Peyer's patch (tissue), 4 donors: Measurements from ENCODE around the gene SH3RF3. TPM values are rescaled to one million over a fixed set of nuclear protein-coding genes. Genes with fewer than 3 reads are reported as not detected.

Experiments used
- DNase-seq, 3 donors: peaks; one replicate each; pipeline ENCODE4 v3.0.0-alpha.2; 2017 to 2019
- H3K27ac ChIP-seq, 4 donors: fragments of 200-600 bp; sonication (generic); one replicate each; pipeline ENCODE4 v1.5.1; 2016 to 2019
- H3K27me3 ChIP-seq, 2 donors: fragments of 200-600 bp; sonication (generic); one replicate each; pipeline ENCODE4 v1.5.1; 2019
- H3K36me3 ChIP-seq, 3 donors: fragments of 200-600 bp; sonication (generic); one replicate each; pipeline ENCODE4 v1.5.1; 2016 to 2019
- H3K4me1 ChIP-seq, 4 donors: fragments of 200-600 bp; sonication (generic); one replicate each; pipeline ENCODE4 v1.5.1; 2016 to 2019
- H3K4me3 ChIP-seq, 4 donors: fragments of 200-600 bp; sonication (generic); 1 replicate in 3 of 4; 2 replicates in 1 of 4; pipeline ENCODE4 v1.5.1; 2016 to 2019; ENCODE audit warnings: mild to moderate bottlenecking in 1 of 4
- H3K9me3 ChIP-seq, 4 donors: fragments of 200-600 bp; sonication (generic); one replicate each; pipeline ENCODE4 v1.5.1; 2016 to 2019; ENCODE audit warnings: mild to moderate bottlenecking in 1 of 4
- CTCF ChIP-seq, 6 experiments: fragments of 450-650 bp in 4 of 6; fragments of 200-600 bp in 2 of 6; sonication (generic) in 1 of 6; IDR thresholded peaks; one replicate each; pipeline ENCODE4 v1.5.1; 2017 to 2019; ENCODE audit warnings: antibody characterized with exemption in 6 of 6, mild to moderate bottlenecking in 3 of 6, moderate library complexity in 1 of 6
- POLR2A ChIP-seq, 2 donors: fragments of 450-650 bp; IDR thresholded peaks; one replicate each; pipeline ENCODE4 v1.5.1; 2017; ENCODE audit warnings: antibody characterized with exemption in 2 of 2, mild to moderate bottlenecking in 2 of 2, moderate library complexity in 2 of 2
- total RNA-seq, 4 donors: library from RNA; depleted of rRNA; stranded (reverse); fragments of >200 nt; gene quantifications; one replicate each; pipeline ENCODE4 v1.1.0, GENCODE V29; 2016

The SH3RF3 gene
- total RNA-seq, 4 donors from 2014 or later, result 1.1 to 5.0 (median 3.3) TPM

GRCh38 chr2:109453371-109453995 is 324.5 kb downstream of the SH3RF3 start:
- H3K27ac ChIP-seq, result no peak overlapping the region
- peak in 1 of 3 donors; percentile 19 for DNase-seq
- no peak overlapping the region for H3K4me3 ChIP-seq
- TF ChIP-seq POLR2A (IDR thresholded peaks at IDR 0.05) (no peak), CTCF (IDR thresholded peaks at IDR 0.05) (no peak)
- no peaks in the 10 kb centered on the region for H3K4me1 ChIP-seq
- no peaks in the 10 kb centered on the region for H3K27me3 ChIP-seq
- H3K9me3 ChIP-seq, result no peaks in the 10 kb centered on the region
- H3K36me3 ChIP-seq, result no peaks in the 10 kb centered on the region

- no peaks in the 10 kb centered on the region for H3K4me1 ChIP-seq
- no peak overlapping the region for H3K4me3 ChIP-seq
- TF ChIP-seq POLR2A (IDR thresholded peaks at IDR 0.05) (no peak), CTCF (IDR thresholded peaks at IDR 0.05) (no peak)
- no peaks in the 10 kb centered on the region for H3K36me3 ChIP-seq
- DNase-seq, result peak in 1 of 3 donors; percentile 24
- H3K9me3 ChIP-seq, result no peaks in the 10 kb centered on the region
- no peaks in the 10 kb centered on the region for H3K27me3 ChIP-seq
- H3K27ac ChIP-seq, result no peak overlapping the region
These were observed 325.3 kb downstream of the SH3RF3 start for GRCh38 chr2:109454304-109454703.

- Histone ChIP-seq H3K27me3 (no peaks in the 10 kb centered on the region), H3K27ac (no peak overlapping the region), H3K9me3 (no peaks in the 10 kb centered on the region), H3K4me1 (no peaks in the 10 kb centered on the region), H3K4me3 (no peak overlapping the region), H3K36me3 (no peaks in the 10 kb centered on the region)
- DNase-seq, result peak in 1 of 3 donors; percentile 42
- no peak for TF ChIP-seq POLR2A (IDR thresholded peaks at IDR 0.05)
These were observed 325.9 kb downstream of the SH3RF3 start for GRCh38 chr2:109454765-109455394.

GRCh38 chr2:109455731-109456691 is 327.0 kb downstream of the SH3RF3 start:
- Histone ChIP-seq H3K4me3 (no peak overlapping the region), H3K27me3 (no peaks in the 10 kb centered on the region), H3K9me3 (no peaks in the 10 kb centered on the region), H3K4me1 (no peaks in the 10 kb centered on the region), H3K27ac (no peak overlapping the region), H3K36me3 (no peaks in the 10 kb centered on the region)
- peak in 2 of 3 donors; percentile 27 to 33 for DNase-seq
- TF ChIP-seq POLR2A (IDR thresholded peaks at IDR 0.05) (no peak), CTCF (IDR thresholded peaks at IDR 0.05) (no peak)

- Histone ChIP-seq H3K9me3 (no peaks in the 10 kb centered on the region), H3K4me3 (no peak overlapping the region), H3K4me1 (no peaks in the 10 kb centered on the region), H3K27me3 (no peaks in the 10 kb centered on the region), H3K36me3 (no peaks in the 10 kb centered on the region), H3K27ac (no peak overlapping the region)
- no peak for TF ChIP-seq POLR2A (IDR thresholded peaks at IDR 0.05)
- no peak for TF ChIP-seq CTCF (IDR thresholded peaks at IDR 0.05)
- DNase-seq, result peak in 1 of 3 donors; percentile 18
These were observed 327.8 kb downstream of the SH3RF3 start for GRCh38 chr2:109456776-109457175.
